Astrocyte (in vitro differentiated cells and primary cell): ENCODE data around the gene CRYL1. TPM values are rescaled to one million over a fixed set of nuclear protein-coding genes. Genes with fewer than 3 reads are reported as not detected.

ENCODE experiments used
- DNase-seq: peaks from one replicate; pipeline ENCODE4 v3.0.0-alpha.2; 2010; ENCODE audit warnings: low read depth
- FAIRE-seq: peaks from 2 replicates; lab custom pipeline; 2011; peaks lifted over from hg19 to GRCh38; lab: Jason Lieb, UNC
- H2AFZ ChIP-seq: 2 replicates; pipeline ENCODE4 v1.6.0; 2012; ENCODE audit warnings: low read depth, low read length, inconsistent platforms
- H3K27ac ChIP-seq: 2 replicates; pipeline ENCODE4 v1.5.1; 2011; ENCODE audit warnings: low read depth, low read length, inconsistent platforms
- H3K27me3 ChIP-seq: 2 replicates; pipeline ENCODE4 v1.6.0; 2011; ENCODE audit warnings: low read length, inconsistent platforms; ENCODE audit not compliant: insufficient read depth
- H3K36me3 ChIP-seq: 2 replicates; pipeline ENCODE4 v1.5.1; 2011; ENCODE audit warnings: low read length, inconsistent platforms; ENCODE audit not compliant: insufficient read depth
- H3K4me1 ChIP-seq: 2 replicates; pipeline ENCODE4 v1.5.1; 2011; ENCODE audit warnings: low read length, inconsistent platforms; ENCODE audit not compliant: insufficient read depth
- H3K4me2 ChIP-seq: 2 replicates; pipeline ENCODE4 v1.6.0; 2012; ENCODE audit warnings: low read length, inconsistent platforms
- H3K4me3 ChIP-seq: 2 replicates; pipeline ENCODE4 v1.5.1; 2011; ENCODE audit warnings: low read depth, mild to moderate bottlenecking, low read length, inconsistent platforms; ENCODE audit not compliant: insufficient read depth
- H3K79me2 ChIP-seq: 2 replicates; pipeline ENCODE4 v1.6.0; 2012; ENCODE audit warnings: mild to moderate bottlenecking, low read length, inconsistent platforms; ENCODE audit not compliant: insufficient read depth
- H3K9ac ChIP-seq: 2 replicates; pipeline ENCODE4 v1.6.0; 2012; ENCODE audit warnings: mild to moderate bottlenecking, low read length, inconsistent platforms
- H3K9me3 ChIP-seq: 2 replicates; pipeline ENCODE4 v1.5.1; 2012; ENCODE audit warnings: low read depth, mild to moderate bottlenecking, low read length, inconsistent platforms; ENCODE audit not compliant: insufficient read depth
- H4K20me1 ChIP-seq: 2 replicates; pipeline ENCODE4 v1.6.0; 2012; ENCODE audit warnings: low read length, inconsistent platforms; ENCODE audit not compliant: insufficient read depth
- H3K27ac Mint-ChIP-seq: one replicate; pipeline ENCODE4 v1.8.0; 2021; ENCODE audit warnings: mild to moderate bottlenecking, mixed read lengths; ENCODE audit not compliant: unreplicated experiment
- H3K27me3 Mint-ChIP-seq: one replicate; pipeline ENCODE4 v1.8.0; 2021; ENCODE audit warnings: low read depth, mixed read lengths; ENCODE audit not compliant: unreplicated experiment
- H3K36me3 Mint-ChIP-seq: one replicate; pipeline ENCODE4 v1.8.0; 2021; ENCODE audit warnings: low read depth, mixed read lengths; ENCODE audit not compliant: unreplicated experiment
- H3K4me1 Mint-ChIP-seq: one replicate; pipeline ENCODE4 v1.8.0; 2021; ENCODE audit warnings: low read depth, mixed read lengths; ENCODE audit not compliant: unreplicated experiment
- H3K4me3 Mint-ChIP-seq: one replicate; pipeline ENCODE4 v1.8.0; 2021; ENCODE audit warnings: mild to moderate bottlenecking, moderate library complexity, mixed read lengths; ENCODE audit not compliant: unreplicated experiment
- H3K9me3 Mint-ChIP-seq: one replicate; pipeline ENCODE4 v1.8.0; 2021; ENCODE audit warnings: mild to moderate bottlenecking, mixed read lengths; ENCODE audit not compliant: unreplicated experiment
- EZH2 ChIP-seq: IDR thresholded peaks from 2 replicates; pipeline ENCODE4 v1.6.1; 2012; ENCODE audit warnings: mild to moderate bottlenecking, low read length, inconsistent platforms; ENCODE audit not compliant: insufficient read depth
- total RNA-seq: library from RNA; stranded (reverse); gene quantifications from 2 replicates; pipeline ENCODE4 v1.2.1, GENCODE V29; 2021
- TF ChIP-seq, protein P1 (sequence below): IDR thresholded peaks from 2 replicates; pipeline ENCODE4 v1.5.1; 2011; ENCODE audit warnings: low read depth, mild to moderate bottlenecking, inconsistent platforms, low read length, moderate library complexity; ENCODE audit not compliant: insufficient read depth

Gene CRYL1
- total RNA-seq, 1 donor from 2014 or later: 3.7 TPM

DNA sequence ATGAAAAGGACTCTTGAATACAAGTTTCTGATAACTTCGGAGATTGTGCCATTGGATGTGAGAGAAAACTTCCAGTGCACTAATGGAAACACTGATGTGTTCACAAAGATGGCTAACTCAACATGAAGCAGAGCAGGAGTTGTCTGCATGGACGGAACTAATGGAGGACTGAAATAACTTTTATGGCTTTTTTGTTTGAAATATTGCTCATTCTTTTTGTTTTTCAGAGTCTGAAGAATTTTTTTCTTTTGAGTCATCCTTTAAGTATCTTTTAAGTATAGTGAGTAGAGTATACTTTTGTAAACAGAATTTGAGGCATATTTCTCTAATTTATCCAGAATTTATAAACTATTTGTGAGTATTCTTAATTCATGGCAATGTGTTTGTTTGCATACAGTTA is 25.7 kb downstream of the CRYL1 start:
- no peaks in the 10 kb centered on the region for H3K4me1 ChIP-seq
- no peak overlapping the region for H3K9ac ChIP-seq
- H3K27me3 Mint-ChIP-seq: no peaks in the 10 kb centered on the region
- H3K27ac ChIP-seq: no peak overlapping the region
- H3K27ac Mint-ChIP-seq: no peak overlapping the region
- no peaks in the 10 kb centered on the region for H3K9me3 ChIP-seq
- no peak overlapping the region for H2AFZ ChIP-seq
- H3K79me2 ChIP-seq: no peaks in the 10 kb centered on the region
- no peaks in the 10 kb centered on the region for H3K4me1 Mint-ChIP-seq
- no peak overlapping the region for H3K4me3 Mint-ChIP-seq
- peaks cover 17% of the 10 kb centered on the region for H3K9me3 Mint-ChIP-seq
- H3K36me3 ChIP-seq: no peaks in the 10 kb centered on the region
- H3K36me3 Mint-ChIP-seq: peaks cover 9% of the 10 kb centered on the region
- no peaks in the 10 kb centered on the region for H3K27me3 ChIP-seq
- no peak for FAIRE-seq
- no peak overlapping the region for H3K4me2 ChIP-seq
- no peak overlapping the region for H3K4me3 ChIP-seq
- no peaks in the 10 kb centered on the region for H4K20me1 ChIP-seq
- TF ChIP-seq, protein P1, sequence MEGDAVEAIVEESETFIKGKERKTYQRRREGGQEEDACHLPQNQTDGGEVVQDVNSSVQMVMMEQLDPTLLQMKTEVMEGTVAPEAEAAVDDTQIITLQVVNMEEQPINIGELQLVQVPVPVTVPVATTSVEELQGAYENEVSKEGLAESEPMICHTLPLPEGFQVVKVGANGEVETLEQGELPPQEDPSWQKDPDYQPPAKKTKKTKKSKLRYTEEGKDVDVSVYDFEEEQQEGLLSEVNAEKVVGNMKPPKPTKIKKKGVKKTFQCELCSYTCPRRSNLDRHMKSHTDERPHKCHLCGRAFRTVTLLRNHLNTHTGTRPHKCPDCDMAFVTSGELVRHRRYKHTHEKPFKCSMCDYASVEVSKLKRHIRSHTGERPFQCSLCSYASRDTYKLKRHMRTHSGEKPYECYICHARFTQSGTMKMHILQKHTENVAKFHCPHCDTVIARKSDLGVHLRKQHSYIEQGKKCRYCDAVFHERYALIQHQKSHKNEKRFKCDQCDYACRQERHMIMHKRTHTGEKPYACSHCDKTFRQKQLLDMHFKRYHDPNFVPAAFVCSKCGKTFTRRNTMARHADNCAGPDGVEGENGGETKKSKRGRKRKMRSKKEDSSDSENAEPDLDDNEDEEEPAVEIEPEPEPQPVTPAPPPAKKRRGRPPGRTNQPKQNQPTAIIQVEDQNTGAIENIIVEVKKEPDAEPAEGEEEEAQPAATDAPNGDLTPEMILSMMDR: no peak
- no peak for TF ChIP-seq EZH2
- no peak for DNase-seq

DNA sequence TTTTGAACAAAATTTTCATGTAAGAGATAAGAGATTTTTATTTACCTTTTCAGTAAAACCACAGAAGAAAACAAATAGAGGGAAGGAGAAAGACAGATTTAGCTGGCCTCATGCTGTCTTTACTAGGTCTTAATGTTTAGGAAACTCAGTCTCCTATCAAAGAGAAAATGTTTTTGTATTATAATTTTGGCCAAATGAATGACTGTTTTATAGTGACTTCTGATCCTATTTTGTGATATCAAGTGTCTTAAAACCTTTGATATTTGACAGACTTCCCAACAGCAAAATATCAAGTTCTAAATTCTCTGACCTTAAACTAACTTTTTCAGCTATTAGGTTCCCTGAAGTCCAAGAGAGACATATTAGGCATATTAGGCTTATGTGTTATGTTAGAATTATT is 27.0 kb downstream of the CRYL1 start:
- no peak overlapping the region for H3K4me2 ChIP-seq
- no peak overlapping the region for H2AFZ ChIP-seq
- DNase-seq (no peak), FAIRE-seq (no peak)
- H3K9me3 ChIP-seq: no peaks in the 10 kb centered on the region
- Mint-ChIP-seq H3K27me3 (no peaks in the 10 kb centered on the region), H3K9me3 (peaks cover 17% of the 10 kb centered on the region), H3K4me1 (no peaks in the 10 kb centered on the region), H3K36me3 (peaks cover 9% of the 10 kb centered on the region), H3K27ac (no peak overlapping the region), H3K4me3 (no peak overlapping the region)
- H3K79me2 ChIP-seq: no peaks in the 10 kb centered on the region
- no peaks in the 10 kb centered on the region for H3K27me3 ChIP-seq
- TF ChIP-seq, protein P1: no peak
- no peak overlapping the region for H3K27ac ChIP-seq
- H3K4me1 ChIP-seq: no peaks in the 10 kb centered on the region
- H3K4me3 ChIP-seq: no peak overlapping the region
- no peak overlapping the region for H3K9ac ChIP-seq
- H4K20me1 ChIP-seq: no peaks in the 10 kb centered on the region
- H3K36me3 ChIP-seq: no peaks in the 10 kb centered on the region

DNA sequence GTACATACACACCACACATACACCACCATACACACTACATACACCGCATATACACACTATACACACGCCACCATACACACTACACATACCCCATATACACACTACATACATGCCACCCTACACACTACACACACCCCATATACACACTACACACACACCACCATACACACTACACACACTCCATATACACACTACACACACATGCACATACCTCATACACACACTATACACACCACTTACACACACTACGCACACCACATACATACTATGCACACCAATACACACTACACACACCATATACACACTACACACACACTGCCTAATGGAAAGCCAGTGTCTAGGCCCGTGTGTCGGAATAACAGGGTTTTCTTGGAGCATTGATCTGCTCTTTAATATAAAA is 27.5 kb downstream of the CRYL1 start:
- no peaks in the 10 kb centered on the region for H3K4me1 ChIP-seq
- no peak overlapping the region for H3K4me2 ChIP-seq
- no peak overlapping the region for H3K27ac Mint-ChIP-seq
- no peak overlapping the region for H3K4me3 ChIP-seq
- peaks cover 9% of the 10 kb centered on the region for H3K36me3 Mint-ChIP-seq
- peaks cover 17% of the 10 kb centered on the region for H3K9me3 Mint-ChIP-seq
- H3K4me1 Mint-ChIP-seq: no peaks in the 10 kb centered on the region
- H3K4me3 Mint-ChIP-seq: no peak overlapping the region
- no peaks in the 10 kb centered on the region for H3K27me3 ChIP-seq
- TF ChIP-seq, protein P1: no peak
- no peak for TF ChIP-seq EZH2
- no peaks in the 10 kb centered on the region for H4K20me1 ChIP-seq
- H3K9ac ChIP-seq: no peak overlapping the region
- no peaks in the 10 kb centered on the region for H3K36me3 ChIP-seq
- FAIRE-seq (no peak), DNase-seq (no peak)
- no peak overlapping the region for H2AFZ ChIP-seq
- H3K27ac ChIP-seq: no peak overlapping the region
- H3K9me3 ChIP-seq: no peaks in the 10 kb centered on the region
- H3K27me3 Mint-ChIP-seq: no peaks in the 10 kb centered on the region
- no peaks in the 10 kb centered on the region for H3K79me2 ChIP-seq
